HepG2 (cell line): ENCODE measurements around the gene THOC7. TPM values are rescaled to one million over a fixed set of nuclear protein-coding genes. Genes with fewer than 3 reads are reported as not detected.

Experiments used
- REL ChIP-seq: sonication (generic); formaldehyde crosslinking; conservative IDR thresholded peaks from 2 replicates; pipeline ENCODE4 v1.8.0; 2022; ENCODE audit warnings: mild to moderate bottlenecking, missing genetic modification reagents, moderate library complexity
- RXRB ChIP-seq: IDR thresholded peaks from 2 replicates; pipeline ENCODE4 v1.6.1; 2016; ENCODE audit warnings: borderline replicate concordance, missing genetic modification reagents, missing compliant biosample characterization
- ZNF253 ChIP-seq: sonication (generic); formaldehyde crosslinking; IDR thresholded peaks from 2 replicates; pipeline ENCODE4 v1.8.0; 2022; ENCODE audit warnings: mild to moderate bottlenecking, missing genetic modification reagents, borderline replicate concordance
- ZNF326 ChIP-seq: sonication (generic); formaldehyde crosslinking; IDR thresholded peaks from 2 replicates; pipeline ENCODE4 v1.4.0; 2020; ENCODE audit warnings: missing genetic modification reagents, borderline replicate concordance
- ZNF432 ChIP-seq: sonication (generic); formaldehyde crosslinking; IDR thresholded peaks from 2 replicates; pipeline ENCODE4 v1.5.0; 2020; ENCODE audit warnings: missing genetic modification reagents, mild to moderate bottlenecking, borderline replicate concordance
- ZNF674 ChIP-seq: sonication (generic); formaldehyde crosslinking; IDR thresholded peaks from 2 replicates; pipeline ENCODE4 v1.5.0; 2020; ENCODE audit warnings: low read depth, mild to moderate bottlenecking, missing genetic modification reagents
- polyA plus RNA-seq, 8 experiments: library from polyadenylated mRNA; depleted of rRNA in 3 of 8; stranded (reverse) in 7 of 8; unstranded in 1 of 8; fragments of >200 nt; fragmentation: Illumina TruSeq in 4 of 8; extraction: Trizol in 4 of 8; gene quantifications; 2 replicates each; pipeline versions ENCODE4 v1.2.1 to v1.2.3, GENCODE V29; 2011 to 2016; ENCODE audit warnings: low read depth in 4 of 8, missing spikeins in 1 of 8, mixed read lengths in 1 of 8; ENCODE audit not compliant: insufficient read depth in 1 of 8
- total RNA-seq, 5 experiments: library from RNA; depleted of rRNA; stranded (reverse); fragments of >200 nt; fragmentation: Illumina TruSeq; extraction: Trizol; gene quantifications; 2 replicates each; pipeline ENCODE4 v1.2.3, GENCODE V29; 2016; ENCODE audit warnings: low read depth in 1 of 5
- TF ChIP-seq, protein P1 (sequence below): sonication (generic); formaldehyde crosslinking; IDR thresholded peaks from 2 replicates; pipeline ENCODE4 v1.4.0; 2020; ENCODE audit warnings: mild to moderate bottlenecking, missing genetic modification reagents
- TF ChIP-seq, protein P2 (sequence below): sonication (generic); formaldehyde crosslinking; IDR thresholded peaks from 2 replicates; pipeline ENCODE4 v1.8.0; 2022; ENCODE audit warnings: mild to moderate bottlenecking, missing genetic modification reagents, borderline replicate concordance
- TF ChIP-seq, protein P3 (sequence below): sonication (generic); formaldehyde crosslinking; IDR thresholded peaks from 2 replicates; pipeline ENCODE4 v1.8.1; 2022; ENCODE audit warnings: mild to moderate bottlenecking, missing genetic modification reagents
- TF ChIP-seq, protein P4 (sequence below): sonication (generic); formaldehyde crosslinking; IDR thresholded peaks from 2 replicates; pipeline ENCODE4 v1.4.0; 2020; ENCODE audit warnings: missing genetic modification reagents
- TF ChIP-seq, protein P5 (sequence below): IDR thresholded peaks from 2 replicates; pipeline ENCODE4 v1.6.1; 2018; ENCODE audit warnings: missing genetic modification reagents
- TF ChIP-seq, protein P6 (sequence below): sonication (generic); formaldehyde crosslinking; IDR thresholded peaks from 2 replicates; pipeline ENCODE4 v1.4.0; 2020; ENCODE audit warnings: mild to moderate bottlenecking, missing genetic modification reagents

The THOC7 gene
- total and polyA plus RNA-seq, 2 of the 13 experiments (the other 11 are each of a cell fraction or from before 2014, with no cell fraction given) = 32.8 to 63.5 TPM

DNA sequence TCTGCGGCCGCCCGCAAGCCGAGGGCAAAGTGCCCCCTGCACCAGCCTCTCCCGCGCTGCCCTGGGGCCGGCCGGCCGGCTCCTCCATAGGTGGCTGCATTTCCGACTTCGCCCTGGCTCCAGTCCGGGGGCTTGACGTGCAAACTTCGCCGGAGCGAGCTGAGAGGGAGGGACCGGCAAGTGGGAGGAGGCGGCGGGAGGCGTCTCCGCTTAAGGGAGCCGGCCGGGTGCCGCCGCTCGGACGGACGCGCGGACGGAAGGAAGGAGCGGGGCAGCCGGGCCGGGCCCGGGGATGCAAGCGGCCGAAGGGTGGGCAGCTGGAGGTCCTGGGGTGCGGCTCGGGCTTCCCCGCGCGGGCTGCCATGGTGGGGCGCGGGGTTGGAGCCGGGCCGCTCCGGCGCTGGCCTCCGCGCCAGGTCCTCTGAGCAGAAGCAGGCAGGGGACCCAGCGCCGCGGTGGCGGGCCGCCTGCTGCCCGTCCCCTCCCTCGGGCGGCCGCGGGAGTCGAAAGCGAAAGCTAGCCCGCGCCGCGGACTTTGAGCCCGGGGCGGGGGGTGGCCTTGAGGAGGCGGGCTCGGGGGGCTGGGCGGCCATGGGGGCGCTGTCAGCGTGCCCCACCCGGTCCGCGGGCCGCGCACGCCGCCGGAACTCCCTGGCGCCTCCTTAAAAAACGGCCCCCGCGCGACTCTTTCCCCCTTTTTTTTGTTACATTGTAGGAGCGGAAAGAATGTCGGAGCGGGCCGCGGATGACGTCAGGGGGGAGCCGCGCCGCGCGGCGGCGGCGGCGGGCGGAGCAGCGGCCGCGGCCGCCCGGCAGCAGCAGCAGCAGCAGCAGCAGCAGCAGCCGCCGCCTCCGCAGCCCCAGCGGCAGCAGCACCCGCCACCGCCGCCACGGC, 48.5 kb upstream of the THOC7 start, which contains the start of gene SCAANT1 (continued):
- TF ChIP-seq, protein P1, sequence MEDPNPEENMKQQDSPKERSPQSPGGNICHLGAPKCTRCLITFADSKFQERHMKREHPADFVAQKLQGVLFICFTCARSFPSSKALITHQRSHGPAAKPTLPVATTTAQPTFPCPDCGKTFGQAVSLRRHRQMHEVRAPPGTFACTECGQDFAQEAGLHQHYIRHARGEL = no peak
- TF ChIP-seq, protein P2, sequence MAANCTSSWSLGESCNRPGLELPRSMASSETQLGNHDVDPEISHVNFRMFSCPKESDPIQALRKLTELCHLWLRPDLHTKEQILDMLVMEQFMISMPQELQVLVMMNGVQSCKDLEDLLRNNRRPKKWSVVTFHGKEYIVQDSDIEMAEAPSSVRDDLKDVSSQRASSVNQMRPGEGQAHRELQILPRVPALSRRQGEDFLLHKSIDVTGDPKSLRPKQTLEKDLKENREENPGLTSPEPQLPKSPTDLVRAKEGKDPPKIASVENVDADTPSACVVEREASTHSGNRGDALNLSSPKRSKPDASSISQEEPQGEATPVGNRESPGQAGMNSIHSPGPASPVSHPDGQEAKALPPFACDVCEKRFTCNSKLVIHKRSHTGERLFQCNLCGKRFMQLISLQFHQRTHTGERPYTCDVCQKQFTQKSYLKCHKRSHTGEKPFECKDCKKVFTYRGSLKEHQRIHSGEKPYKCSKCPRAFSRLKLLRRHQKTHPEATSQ (CRISPR knock-in tag) = no peak
- TF ChIP-seq, protein P3, sequence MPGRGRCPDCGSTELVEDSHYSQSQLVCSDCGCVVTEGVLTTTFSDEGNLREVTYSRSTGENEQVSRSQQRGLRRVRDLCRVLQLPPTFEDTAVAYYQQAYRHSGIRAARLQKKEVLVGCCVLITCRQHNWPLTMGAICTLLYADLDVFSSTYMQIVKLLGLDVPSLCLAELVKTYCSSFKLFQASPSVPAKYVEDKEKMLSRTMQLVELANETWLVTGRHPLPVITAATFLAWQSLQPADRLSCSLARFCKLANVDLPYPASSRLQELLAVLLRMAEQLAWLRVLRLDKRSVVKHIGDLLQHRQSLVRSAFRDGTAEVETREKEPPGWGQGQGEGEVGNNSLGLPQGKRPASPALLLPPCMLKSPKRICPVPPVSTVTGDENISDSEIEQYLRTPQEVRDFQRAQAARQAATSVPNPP (CRISPR knock-in tag) = no peak
- TF ChIP-seq, protein P4, sequence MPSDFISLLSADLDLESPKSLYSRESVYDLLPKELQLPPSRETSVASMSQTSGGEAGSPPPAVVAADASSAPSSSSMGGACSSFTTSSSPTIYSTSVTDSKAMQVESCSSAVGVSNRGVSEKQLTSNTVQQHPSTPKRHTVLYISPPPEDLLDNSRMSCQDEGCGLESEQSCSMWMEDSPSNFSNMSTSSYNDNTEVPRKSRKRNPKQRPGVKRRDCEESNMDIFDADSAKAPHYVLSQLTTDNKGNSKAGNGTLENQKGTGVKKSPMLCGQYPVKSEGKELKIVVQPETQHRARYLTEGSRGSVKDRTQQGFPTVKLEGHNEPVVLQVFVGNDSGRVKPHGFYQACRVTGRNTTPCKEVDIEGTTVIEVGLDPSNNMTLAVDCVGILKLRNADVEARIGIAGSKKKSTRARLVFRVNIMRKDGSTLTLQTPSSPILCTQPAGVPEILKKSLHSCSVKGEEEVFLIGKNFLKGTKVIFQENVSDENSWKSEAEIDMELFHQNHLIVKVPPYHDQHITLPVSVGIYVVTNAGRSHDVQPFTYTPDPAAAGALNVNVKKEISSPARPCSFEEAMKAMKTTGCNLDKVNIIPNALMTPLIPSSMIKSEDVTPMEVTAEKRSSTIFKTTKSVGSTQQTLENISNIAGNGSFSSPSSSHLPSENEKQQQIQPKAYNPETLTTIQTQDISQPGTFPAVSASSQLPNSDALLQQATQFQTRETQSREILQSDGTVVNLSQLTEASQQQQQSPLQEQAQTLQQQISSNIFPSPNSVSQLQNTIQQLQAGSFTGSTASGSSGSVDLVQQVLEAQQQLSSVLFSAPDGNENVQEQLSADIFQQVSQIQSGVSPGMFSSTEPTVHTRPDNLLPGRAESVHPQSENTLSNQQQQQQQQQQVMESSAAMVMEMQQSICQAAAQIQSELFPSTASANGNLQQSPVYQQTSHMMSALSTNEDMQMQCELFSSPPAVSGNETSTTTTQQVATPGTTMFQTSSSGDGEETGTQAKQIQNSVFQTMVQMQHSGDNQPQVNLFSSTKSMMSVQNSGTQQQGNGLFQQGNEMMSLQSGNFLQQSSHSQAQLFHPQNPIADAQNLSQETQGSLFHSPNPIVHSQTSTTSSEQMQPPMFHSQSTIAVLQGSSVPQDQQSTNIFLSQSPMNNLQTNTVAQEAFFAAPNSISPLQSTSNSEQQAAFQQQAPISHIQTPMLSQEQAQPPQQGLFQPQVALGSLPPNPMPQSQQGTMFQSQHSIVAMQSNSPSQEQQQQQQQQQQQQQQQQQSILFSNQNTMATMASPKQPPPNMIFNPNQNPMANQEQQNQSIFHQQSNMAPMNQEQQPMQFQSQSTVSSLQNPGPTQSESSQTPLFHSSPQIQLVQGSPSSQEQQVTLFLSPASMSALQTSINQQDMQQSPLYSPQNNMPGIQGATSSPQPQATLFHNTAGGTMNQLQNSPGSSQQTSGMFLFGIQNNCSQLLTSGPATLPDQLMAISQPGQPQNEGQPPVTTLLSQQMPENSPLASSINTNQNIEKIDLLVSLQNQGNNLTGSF (CRISPR knock-in tag) = no peak
- TF ChIP-seq ZNF432 (CRISPR knock-in tag) (no peak), ZNF253 (CRISPR knock-in tag) (no peak), RXRB (no peak), REL (no peak), ZNF674 (CRISPR knock-in tag) (no peak), ZNF326 (CRISPR knock-in tag) (no peak)
- TF ChIP-seq, protein P5, sequence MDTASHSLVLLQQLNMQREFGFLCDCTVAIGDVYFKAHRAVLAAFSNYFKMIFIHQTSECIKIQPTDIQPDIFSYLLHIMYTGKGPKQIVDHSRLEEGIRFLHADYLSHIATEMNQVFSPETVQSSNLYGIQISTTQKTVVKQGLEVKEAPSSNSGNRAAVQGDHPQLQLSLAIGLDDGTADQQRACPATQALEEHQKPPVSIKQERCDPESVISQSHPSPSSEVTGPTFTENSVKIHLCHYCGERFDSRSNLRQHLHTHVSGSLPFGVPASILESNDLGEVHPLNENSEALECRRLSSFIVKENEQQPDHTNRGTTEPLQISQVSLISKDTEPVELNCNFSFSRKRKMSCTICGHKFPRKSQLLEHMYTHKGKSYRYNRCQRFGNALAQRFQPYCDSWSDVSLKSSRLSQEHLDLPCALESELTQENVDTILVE (CRISPR knock-in tag) = peak; percentile 80; the same call in 1 of the 2 replicates
- TF ChIP-seq, protein P6, sequence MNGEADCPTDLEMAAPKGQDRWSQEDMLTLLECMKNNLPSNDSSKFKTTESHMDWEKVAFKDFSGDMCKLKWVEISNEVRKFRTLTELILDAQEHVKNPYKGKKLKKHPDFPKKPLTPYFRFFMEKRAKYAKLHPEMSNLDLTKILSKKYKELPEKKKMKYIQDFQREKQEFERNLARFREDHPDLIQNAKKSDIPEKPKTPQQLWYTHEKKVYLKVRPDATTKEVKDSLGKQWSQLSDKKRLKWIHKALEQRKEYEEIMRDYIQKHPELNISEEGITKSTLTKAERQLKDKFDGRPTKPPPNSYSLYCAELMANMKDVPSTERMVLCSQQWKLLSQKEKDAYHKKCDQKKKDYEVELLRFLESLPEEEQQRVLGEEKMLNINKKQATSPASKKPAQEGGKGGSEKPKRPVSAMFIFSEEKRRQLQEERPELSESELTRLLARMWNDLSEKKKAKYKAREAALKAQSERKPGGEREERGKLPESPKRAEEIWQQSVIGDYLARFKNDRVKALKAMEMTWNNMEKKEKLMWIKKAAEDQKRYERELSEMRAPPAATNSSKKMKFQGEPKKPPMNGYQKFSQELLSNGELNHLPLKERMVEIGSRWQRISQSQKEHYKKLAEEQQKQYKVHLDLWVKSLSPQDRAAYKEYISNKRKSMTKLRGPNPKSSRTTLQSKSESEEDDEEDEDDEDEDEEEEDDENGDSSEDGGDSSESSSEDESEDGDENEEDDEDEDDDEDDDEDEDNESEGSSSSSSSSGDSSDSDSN (CRISPR knock-in tag) = peak; percentile 97
